ENCODE results near the gene ITGA1.
"Not testable (repeated sequence)": the region's sequence is repeated elsewhere in the genome, so short reads cannot be mapped to it uniquely, and the experiment has no call there.

ITGA1 gene

DNA sequence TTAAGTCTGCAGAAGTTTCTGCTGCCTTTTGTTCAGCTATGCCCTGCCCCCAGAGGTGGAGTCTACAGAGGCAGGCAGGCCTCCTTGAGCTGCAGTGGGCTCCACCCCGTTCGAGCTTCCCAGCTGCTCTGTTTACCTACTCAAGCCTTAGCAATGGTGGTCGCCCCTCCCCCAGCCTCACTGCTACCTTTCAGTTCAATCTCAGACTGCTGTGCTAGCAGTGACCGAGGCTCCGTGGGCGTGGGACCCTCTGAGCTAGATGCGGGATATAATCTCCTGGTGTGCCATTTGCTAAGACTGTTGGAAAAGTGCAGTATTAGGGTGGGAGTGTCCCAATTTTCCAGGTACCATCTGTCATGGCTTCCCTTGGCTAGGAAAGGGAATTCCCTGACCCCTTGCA lies 188.4 kb downstream of the ITGA1 start:
- not testable (repeated sequence) for DNase-seq

DNA sequence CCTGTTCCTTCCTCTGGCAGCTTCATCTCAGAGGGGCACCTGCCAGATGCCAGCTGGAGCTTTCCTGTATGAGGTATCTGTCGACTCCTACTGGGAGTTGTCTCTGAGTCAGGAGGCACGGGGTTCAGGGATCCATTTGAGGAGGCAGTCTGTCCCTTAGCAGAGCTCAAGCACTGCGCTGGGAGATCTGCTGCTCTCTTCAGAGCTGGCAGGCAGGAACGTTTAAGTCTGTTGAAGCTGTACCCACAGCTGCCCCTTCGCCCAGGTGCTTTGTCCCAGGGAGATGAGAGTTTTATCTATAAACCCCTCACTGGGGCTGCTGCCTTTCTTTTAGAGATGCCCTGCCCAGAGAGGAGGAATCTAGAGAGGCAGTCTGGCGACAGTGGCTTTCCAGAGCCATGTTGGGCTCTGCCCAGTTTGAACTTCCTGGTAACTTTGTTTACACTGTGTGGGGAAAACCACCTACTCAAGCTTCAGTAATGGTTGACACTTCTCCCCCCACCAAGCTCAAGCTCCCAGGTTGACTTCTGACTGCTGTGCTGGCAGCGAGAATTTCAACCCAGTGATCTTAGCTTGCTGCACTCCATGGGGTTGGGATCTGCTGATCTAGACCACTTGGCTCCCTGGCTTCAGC lies 189.7 kb downstream of the ITGA1 start:
- no peak for DNase-seq

DNA sequence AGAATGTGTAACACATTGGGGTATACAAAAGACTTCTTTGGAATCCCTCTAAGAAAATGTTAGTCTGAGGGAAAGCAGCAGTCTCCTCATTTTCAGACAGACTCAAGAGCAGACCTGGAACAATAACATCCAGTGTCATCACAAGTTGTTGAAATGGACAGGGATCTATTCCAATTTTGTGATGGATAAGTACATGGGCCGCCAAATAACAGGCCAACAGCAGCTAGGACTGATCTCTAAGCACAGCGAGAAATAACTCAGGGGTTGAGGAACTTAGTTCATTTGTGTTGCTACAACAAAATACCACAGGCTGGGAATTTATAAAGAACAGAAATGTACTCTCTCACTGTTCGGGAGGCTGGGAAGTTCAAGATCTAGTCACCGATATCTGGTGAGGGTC lies 193.8 kb downstream of the ITGA1 start:
- DNase-seq, result no peak

DNA sequence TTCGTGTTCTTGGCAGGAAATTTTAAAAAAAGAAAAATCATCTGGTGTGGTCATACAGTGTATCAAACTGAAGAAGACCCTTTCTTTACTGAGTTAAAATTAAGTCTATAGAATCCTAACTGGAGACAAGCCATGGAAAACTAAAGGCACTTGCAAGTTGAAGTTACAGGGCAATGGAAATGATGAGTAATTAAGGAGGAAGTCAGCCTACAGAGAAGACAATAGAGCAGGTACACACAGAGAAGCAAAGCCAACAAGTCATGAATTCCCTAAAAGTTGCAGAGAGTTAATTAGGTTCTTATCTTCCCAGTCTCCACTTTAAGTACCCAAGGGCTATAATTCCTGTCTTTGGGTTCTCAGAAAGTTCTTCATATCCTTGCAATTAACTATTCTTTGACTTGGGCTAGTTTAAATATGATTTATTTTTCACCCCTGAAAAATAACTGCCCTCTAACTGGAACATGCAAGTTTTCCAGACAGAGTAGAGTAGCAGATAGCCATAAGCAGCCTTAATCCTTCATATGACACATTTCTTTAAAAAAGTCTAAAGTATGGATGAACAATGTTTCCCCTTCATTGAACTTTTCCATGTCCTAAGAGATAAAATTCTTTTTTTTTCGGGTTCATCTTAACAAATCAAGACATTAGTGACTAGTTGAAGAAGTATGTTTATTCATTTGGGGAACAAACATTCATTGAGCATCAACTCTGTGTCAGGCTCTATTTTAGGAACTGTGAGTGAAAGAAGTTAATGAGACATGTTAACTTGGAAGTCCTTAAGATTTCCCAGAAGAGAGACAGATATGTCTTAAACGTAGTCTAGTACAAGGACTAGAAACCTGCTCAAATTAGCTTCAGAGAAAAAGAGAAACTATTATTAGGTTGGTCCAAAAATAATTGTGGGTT lies 196.3 kb downstream of the ITGA1 start:
- no peak for DNase-seq

DNA sequence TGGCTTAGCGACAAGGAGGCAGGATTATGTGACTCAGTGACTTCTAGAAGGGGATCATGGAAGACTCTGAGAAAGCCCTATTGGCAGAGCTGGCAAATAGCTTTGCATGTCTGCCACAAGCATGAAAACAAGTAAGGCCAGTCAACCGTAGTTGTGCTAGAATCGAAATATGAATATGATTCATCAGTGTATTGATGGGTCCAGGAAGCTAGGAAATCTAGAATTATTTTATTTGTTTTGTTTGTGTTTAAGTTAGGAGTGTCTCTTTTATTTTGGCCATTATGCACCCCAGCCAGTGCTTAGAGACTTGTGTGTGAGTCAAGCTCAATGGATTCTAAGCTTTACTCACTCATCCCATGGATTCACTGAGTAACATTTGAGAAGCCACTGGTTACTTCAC lies 197.6 kb downstream of the ITGA1 start:
- DNase-seq, result no peak

DNA sequence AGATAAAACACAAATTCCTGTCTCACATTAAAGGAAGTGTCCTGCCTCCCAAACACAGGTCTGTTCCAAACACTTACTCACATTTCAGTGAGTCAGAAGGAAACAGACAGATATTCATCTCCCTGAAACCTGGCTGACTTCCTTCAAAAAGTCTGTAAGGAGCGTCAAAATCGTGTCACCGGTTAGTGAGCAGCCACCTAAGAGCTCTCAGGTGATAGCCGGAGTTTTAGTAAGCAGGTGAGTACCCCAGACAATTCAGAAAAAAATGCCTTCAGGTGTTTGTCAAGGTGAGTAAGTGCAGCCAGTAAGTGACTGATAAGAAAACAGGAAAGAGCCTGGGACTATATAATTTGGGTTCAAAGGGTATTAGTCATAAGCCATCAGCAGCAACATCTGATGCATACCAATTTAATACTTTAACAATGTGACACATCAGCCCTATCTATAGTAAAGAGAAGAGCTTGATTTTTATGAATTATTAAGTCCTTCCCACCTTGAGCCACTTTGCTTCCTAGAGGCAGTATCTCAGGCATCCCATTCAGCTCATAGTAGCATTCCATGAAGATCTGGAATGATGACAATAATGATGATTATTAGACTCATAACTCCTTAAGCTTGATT lies 200.1 kb downstream of the ITGA1 start:
- no peak for DNase-seq

DNA sequence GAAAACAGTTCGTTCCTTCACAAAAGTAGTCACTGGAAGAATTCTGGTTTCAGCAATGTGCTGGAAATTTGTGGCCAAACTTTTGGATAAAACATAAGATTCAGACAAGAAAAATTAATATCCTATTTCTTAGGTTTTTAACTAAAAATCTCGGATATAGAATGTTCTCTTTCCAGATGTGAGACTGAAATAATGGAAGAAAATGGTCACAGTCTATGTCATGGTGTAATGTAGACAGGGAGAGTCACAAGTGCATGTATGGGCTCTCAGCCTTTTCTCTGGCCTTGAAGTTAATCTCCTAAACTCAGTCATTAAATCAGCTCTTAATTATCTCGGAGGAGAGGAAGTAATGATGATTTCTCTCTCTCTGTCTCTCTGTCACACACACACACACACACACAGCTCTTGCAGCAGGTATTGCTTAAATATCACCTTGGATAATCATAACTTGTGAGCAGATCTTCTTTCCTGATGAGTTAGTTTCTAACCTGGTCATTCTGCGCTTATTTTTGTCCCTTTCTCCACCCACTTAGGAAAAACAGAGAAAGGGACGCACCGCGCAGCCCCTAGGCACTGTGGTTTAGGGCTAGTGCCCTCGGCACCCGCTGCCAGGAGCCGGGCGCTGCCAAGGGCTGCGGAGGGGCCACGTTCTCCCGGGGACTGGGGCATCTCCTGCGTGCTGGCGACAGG lies 200.8 kb downstream of the ITGA1 start:
- DNase-seq, result no peak

DNA sequence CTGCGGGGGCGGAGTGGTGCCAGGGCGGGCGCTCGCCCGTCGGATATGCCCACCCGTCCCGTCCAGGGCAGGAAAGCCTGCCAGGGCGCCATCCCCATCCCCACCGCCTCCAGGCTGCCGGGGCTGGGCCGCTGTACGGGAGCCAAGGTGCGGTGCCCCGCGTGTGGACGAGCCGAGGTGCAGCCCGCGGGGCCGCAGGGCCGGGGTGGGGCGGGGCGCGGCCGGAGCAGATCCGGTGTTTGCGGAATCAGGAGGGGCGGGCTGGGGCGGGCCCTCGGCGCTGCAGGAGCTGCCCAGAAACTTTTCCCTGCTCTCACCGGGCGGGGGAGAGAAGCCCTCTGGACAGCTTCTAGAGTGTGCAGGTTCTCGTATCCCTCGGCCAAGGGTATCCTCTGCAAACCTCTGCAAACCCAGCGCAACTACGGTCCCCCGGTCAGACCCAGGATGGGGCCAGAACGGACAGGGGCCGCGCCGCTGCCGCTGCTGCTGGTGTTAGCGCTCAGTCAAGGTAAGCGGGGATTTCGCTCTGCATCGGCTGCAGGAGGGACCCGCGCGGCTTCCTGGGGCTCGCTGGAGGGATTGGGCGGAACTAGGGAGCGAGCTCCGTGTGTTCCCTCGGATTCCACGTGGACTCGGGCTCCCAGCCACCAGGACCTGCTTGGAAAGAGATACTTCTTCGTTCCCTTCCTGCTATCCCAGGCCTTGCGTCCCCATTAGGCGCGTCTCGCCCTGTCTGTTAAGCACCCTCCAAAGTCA lies 201.5 kb downstream of the ITGA1 start, which contains the start of gene ITGA2:
ITGA2 (plus strand) TSS at position 328 of the 756 bp plus-strand sequence; CDS start at position 445, 117 bp downstream.
- DNase-seq, result peak; percentile 78

DNA sequence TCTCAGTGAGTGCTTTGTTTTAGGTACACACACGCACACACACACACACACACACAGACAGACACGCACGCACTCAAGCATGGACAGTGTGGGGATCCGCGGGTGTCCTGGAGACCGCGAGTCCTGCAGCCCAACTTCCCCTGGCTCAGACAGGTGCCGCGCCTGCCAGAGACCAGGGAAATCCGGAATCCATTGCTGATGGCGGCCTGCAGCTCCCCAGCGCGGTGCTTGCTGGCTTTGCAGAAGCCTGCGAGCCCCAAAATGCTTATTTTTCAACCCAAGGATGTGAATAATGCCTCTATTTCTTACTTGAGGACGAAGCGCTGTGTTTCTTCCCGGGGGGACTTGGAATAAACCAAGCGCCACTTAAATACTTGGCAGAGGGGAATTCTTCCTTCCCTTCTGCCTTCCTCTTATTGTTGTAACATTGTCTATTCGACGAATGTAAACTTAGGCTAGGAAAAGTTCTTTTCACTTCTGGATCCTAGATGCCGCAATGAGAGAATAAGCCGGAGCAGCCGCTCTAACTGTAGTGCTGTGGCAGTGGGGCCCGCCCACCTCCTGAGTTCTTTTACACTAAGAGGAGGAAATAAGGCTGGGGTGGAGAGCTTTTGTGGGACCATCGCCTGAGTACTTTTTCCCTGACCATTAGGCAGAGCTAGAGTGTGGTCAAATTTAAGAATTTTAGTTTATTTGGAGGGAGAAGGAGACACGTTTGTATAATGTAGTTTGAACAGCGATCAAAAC lies 202.2 kb downstream of the ITGA1 start:
- no peak for DNase-seq

DNA sequence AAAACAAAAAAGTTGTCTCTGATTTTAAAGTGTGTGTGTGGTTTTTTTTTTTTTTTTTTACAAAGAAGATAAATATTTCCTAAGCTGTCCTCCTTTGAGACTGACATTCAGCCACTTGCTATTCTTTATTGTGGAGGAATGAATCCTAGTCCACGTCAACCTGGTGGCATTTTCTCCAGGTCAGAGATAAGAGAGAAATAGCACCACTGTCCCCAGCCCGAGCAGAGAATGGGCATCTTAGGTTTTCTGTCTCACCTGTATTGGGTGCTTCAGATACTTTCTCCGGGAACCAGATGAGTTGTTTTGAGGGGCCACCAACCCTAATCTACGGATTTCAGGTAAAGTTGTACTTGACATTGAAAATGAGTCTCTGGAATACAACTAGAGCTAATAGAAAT lies 202.8 kb downstream of the ITGA1 start:
- DNase-seq, result no peak

DNA sequence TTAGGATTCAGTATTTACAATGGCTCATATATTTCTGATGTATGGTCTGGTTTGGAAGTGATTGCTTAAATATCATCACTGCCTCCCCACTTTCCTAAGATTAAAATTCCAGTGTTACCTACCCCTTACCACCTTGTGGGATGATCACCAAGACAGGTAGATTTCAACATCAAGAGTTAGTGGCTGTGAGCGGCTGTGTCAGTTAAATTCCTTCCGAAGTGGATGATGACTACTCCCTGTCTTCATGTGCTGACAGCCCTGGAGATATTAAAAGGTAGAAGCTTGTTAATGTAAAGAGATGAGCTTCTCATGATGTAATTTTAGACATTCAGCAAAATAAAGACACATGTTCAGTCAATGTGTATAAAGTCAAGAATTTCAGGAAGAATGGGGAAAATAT lies 205.7 kb downstream of the ITGA1 start:
- DNase-seq, result no peak

DNA sequence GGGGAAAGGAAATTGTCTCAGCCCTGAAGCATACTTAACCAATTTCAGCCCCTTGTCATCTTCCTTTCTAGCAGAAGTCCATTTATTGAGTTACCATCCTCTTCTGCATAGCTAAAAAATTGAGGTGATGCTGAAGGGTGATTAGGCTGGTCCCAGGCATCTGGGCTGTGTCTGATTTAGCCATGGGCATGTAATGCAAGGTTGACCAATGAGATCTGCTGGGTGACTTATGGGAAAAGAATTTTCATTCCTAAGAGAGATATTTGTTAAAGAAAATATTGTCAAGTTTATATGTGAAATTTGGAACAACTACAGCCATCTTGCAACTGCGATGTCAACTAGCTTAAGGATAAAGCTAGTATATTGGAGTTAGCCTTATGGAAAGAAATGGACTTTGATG lies 206.6 kb downstream of the ITGA1 start:
- DNase-seq, result no peak

DNA sequence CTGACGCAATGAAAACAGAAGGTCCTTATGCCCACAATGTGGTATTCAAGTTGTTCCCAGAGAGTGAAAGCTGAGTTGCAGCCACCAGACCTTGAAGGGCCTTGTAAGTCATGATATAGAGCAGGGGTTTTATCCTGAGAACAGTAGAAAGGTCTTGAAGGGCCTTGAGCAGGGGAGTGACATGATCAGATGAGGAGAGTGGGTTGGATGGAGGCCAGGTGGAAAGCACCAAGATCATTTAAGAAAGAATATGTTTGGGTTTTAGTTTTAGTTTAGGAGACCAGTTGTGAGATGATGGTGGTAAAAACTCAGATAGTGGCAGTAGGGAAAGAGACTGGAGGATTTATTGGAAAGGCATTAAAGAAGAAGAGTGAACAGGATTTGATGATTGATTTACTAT lies 207.4 kb downstream of the ITGA1 start:
- DNase-seq, result no peak

DNA sequence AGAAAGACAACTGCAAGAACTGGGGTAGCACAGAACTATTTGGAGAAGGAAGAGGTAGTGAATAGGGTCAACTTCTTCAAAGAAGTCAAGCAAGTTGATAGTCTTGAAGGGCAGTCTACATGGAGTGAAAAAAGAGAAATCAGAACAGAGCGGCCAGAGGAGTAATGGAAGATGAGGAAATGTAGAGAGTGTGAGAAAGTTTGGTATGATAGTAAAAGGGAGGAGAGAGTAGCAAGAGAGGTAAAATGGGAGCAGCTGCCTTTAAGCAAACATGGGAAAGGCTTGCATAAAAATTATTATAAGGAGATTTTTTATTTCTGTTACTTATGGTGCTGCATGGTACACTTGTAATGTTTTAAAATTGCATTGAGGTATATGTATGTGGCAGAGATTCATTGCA lies 208.2 kb downstream of the ITGA1 start:
- no peak for DNase-seq

DNA sequence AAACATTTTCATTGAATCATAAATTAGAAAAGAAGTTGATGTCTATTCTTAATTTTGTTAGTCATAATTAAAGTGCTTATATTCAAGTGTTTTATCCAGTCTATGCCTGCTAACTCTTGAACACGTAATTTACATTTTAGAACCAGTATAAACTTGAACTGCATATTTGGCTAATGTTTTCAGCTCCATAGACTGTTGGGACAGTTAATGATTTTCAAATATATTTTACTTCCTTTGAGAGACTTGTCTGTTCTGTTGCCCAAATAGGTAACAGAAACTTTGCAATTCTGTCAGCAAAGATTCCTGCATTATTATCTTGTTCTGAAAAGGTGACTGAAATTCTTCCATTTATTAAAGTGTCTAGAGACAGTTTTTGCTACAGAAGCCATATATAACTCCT lies 209.3 kb downstream of the ITGA1 start:
- DNase-seq, result no peak

DNA sequence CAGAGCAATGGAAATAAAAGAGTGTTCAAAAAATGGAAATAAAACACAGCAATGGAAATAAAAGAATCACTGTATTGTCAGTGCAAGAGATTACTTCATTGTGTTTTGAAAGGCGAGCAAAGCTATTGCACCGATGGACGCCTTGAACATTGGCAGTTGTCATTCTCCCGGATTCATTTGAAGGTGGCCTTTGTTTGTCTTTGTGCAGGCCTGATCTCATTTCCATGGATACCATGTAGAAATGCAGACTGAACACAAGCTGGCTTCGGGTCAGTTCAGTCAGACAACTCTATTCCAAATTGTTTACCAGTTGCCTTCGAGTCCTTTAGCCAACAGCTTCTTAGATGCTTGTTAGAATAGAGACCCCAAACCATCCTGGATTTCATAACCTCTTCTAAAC lies 209.7 kb downstream of the ITGA1 start:
- DNase-seq, result peak; percentile 65

DNA sequence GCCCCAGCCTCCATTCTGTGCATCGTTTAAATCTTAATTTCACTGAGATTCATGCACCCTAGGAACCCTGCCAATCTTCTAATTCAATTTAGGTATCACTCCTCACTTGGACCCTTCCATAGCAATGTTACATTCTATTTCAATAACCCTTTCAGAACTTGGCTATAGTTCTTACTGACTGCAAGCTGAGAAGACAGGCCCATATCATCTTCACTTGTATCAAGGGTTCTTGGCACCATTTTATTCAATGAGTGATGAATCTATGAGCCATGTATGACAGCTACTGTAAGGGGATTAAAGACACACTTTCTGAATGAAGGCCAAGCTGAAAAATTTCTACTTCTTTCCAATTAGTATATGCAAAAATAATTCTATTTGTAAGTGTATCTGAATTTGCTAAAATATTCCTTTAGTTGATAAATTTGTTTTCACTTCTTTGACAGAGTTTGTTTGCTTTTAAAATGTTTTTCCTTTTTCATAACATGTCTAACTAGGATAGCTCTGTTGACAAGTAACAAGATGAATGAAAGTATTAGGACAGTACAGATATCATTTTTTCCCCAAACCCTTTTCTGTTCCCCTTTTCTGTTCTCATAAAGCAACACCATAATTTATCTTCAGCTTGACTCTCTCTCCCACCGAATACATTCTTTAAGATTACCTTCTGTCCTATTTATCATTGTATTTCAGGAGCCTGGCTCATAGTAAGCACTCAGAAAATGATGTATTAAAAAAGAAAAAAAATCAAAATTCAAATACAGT lies 211.0 kb downstream of the ITGA1 start:
- DNase-seq, result no peak

DNA sequence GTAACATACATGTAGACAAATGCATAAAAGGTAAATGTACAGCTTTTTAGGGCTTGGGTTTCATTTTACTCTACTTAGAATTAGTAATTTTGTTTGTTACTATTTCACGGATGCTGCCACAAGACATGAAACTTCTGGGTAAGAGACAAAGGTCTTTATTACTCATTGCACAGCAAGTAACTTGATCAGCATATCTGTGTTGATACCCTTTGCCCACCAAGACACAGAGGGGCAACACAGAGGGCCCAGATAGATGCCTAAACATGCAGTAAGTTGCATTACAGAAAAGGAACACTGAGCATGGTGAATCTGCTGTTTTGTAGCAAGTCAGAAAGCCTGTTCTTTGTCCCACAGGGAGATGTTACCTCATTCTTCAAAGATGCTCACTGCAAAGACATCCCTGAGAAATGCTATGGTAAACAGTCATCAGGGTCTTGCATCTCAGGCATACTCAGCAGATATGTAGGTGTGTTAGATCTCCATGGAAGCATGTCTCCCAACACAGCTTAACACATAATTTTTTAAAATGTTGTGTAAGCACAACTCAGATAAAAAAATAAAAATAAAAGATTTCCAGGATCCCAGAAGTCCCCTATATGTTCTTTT lies 211.7 kb downstream of the ITGA1 start:
- no peak for DNase-seq

DNA sequence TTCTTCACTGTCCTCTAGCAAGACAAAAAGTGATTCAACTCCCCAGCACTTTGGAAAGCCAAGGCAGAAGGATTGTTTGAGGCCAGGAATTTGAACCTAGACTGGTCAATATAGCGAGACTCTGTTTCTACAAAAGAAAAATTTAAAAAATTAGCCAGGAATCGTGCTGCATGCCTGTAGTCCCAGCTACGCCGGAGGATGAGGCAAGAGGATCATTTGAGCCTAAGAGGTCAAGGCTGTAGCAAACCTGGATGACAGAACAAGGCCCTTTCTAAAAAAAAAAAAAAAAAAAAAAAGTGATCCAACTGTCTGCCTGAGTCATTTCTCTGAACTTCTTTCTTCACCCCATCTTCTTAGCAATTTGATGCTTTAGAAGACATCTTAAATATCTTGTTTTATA lies 213.8 kb downstream of the ITGA1 start:
- DNase-seq, result no peak

DNA sequence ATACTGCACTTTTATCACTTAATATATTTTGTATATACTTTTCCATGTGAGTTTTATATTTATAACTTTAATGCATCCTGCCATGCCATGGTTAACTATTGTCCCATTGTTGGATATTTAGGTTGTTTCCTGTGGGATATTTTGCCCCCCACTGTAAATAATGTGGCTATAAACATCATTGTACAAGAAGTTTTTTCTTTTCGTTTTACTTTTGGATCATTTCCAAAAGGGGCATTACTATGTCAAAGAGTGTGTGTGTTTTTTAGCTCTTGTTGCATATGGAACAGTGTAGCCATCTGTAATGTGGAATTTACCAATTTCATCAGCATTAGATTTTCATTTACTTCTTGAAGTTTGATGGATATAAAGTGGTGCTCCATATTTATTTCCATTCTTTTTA lies 214.8 kb downstream of the ITGA1 start:
- DNase-seq, result no peak

DNA sequence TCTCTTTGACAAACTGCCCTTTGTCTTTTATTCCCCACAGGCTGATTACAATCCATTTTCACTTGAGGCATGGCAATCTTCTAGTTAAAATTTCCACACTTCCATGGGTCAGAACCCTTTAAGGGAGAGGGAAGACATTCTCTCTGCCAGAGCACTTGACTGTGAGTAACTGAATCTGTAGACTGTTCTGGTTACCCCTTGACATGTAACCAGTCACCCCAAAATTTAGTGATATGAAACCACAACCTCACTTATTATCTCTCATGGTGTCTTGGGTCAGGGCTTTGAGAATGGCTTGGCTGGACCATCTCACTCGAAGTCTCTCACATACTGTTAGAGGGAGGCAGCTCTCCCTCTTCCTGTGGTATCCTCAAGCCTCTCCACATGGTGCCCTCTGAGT lies 215.4 kb downstream of the ITGA1 start:
- no peak for DNase-seq

All from eye (tissue), 1 donor.